Measurements from ENCODE around the gene SLC22A13.
"Not testable (repeated sequence)": the region's sequence is repeated elsewhere in the genome, so short reads cannot be mapped to it uniquely, and the experiment has no call there.

Gene SLC22A13

GRCh38 chr3:38264353-38264771 is 1.2 kb upstream of the SLC22A13 start:
- no peak for DNase-seq (ENCODE audit: low read depth in 2 of 2)

- DNase-seq (ENCODE audit: low read depth in 2 of 2) = no peak
Observed at GRCh38 chr3:38264779-38265178, 833 bp upstream of the SLC22A13 start.

GRCh38 chr3:38266810-38267209 is 1.2 kb downstream of the SLC22A13 start:
- DNase-seq (ENCODE audit: low read depth in 2 of 2) = no peak

GRCh38 chr3:38267662-38268061 is 2.0 kb downstream of the SLC22A13 start:
- no peak for DNase-seq (ENCODE audit: low read depth in 2 of 2)

- DNase-seq (ENCODE audit: low read depth in 2 of 2) = no peak
Observed at GRCh38 chr3:38268087-38268486, 2.5 kb downstream of the SLC22A13 start.

GRCh38 chr3:38268522-38268921 is 2.9 kb downstream of the SLC22A13 start:
- DNase-seq (ENCODE audit: low read depth in 2 of 2) = no peak

GRCh38 chr3:38270606-38271005 is 5.0 kb downstream of the SLC22A13 start:
- DNase-seq (ENCODE audit: low read depth in 2 of 2) = no peak

- DNase-seq (ENCODE audit: low read depth in 2 of 2) = no peak
Observed at GRCh38 chr3:38271553-38271952, 5.9 kb downstream of the SLC22A13 start.

GRCh38 chr3:38274864-38275649 is 9.4 kb downstream of the SLC22A13 start:
- DNase-seq (ENCODE audit: low read depth in 2 of 2) = no peak

GRCh38 chr3:38275658-38276057 is 10.0 kb downstream of the SLC22A13 start:
- DNase-seq (ENCODE audit: low read depth in 2 of 2) = no peak

- no peak for DNase-seq (ENCODE audit: low read depth in 2 of 2)
Observed at GRCh38 chr3:38276081-38276916, 10.7 kb downstream of the SLC22A13 start.

- DNase-seq (ENCODE audit: low read depth in 2 of 2) = no peak
Observed at GRCh38 chr3:38276917-38277630, 11.5 kb downstream of the SLC22A13 start.

GRCh38 chr3:38278841-38279240 is 13.2 kb downstream of the SLC22A13 start:
- no peak for DNase-seq (ENCODE audit: low read depth in 2 of 2)

GRCh38 chr3:38281895-38282686 is 16.5 kb downstream of the SLC22A13 start, which contains the start of gene SLC22A14:
TSS of gene SLC22A14 (plus strand) at chr3:38282294. CDS start at chr3:38306027, 23,733 bp downstream.
- DNase-seq (ENCODE audit: low read depth in 2 of 2) = no peak

GRCh38 chr3:38283810-38284755 is 18.5 kb downstream of the SLC22A13 start:
- peak; percentile 77 to 78 for DNase-seq (ENCODE audit: low read depth in 2 of 2)

- no peak for DNase-seq (ENCODE audit: low read depth in 2 of 2)
Observed at GRCh38 chr3:38284756-38285150, 19.1 kb downstream of the SLC22A13 start.

GRCh38 chr3:38289286-38290217 is 23.9 kb downstream of the SLC22A13 start:
- not testable (repeated sequence) for DNase-seq (ENCODE audit: low read depth in 2 of 2)

GRCh38 chr3:38297053-38297452 is 31.4 kb downstream of the SLC22A13 start:
- DNase-seq (ENCODE audit: low read depth in 2 of 2) = not testable (repeated sequence)

- DNase-seq (ENCODE audit: low read depth in 2 of 2) = no peak
Observed at GRCh38 chr3:38297537-38297936, 31.9 kb downstream of the SLC22A13 start.

Data from fibroblast of skin of left quadriceps (primary cell).